ENCODE results near the gene NRGN.
A peak's percentile ranks its signal among the peaks of the same experiment; 100 is the strongest.

NRGN gene

GRCh38 chr11:124754710-124755109 is 15.0 kb downstream of the NRGN start:
- H3K4ac ChIP-seq (ENCODE audit: low read depth, low read length) = no peak overlapping the region
- no CpG with 5 or more reads among the region's 6 CpGs for WGBS (ENCODE audit: extremely low coverage, insufficient coverage, low lambda C conversion rate)
- peaks cover 4% of the 10 kb centered on the region for H3K4me1 ChIP-seq (ENCODE audit: control insufficient read depth, low read depth, low read length)
- no peak overlapping the region for H2BK120ac ChIP-seq (ENCODE audit: low read depth, low read length)
- no peak overlapping the region for H4K5ac ChIP-seq (ENCODE audit: low read length)
- H3K79me1 ChIP-seq (ENCODE audit: low read length) = no peaks in the 10 kb centered on the region
- H3K18ac ChIP-seq (ENCODE audit: low read length) = no peak overlapping the region
- no peak for DNase-seq
- H3K23ac ChIP-seq (ENCODE audit: low read length) = no peak overlapping the region
- no peak overlapping the region for H3K4me3 ChIP-seq (ENCODE audit: low read length)
- no peaks in the 10 kb centered on the region for H3K79me2 ChIP-seq (ENCODE audit: control insufficient read depth, insufficient read depth, low read length)
- H3K56ac ChIP-seq (ENCODE audit: low read length) = no peak overlapping the region
- no peaks in the 10 kb centered on the region for H3K36me3 ChIP-seq (ENCODE audit: control insufficient read depth, insufficient read depth, low read length)
- no peak overlapping the region for H3K4me2 ChIP-seq (ENCODE audit: low read length)
- no peak overlapping the region for H3K9ac ChIP-seq (ENCODE audit: low read length)
- H3K27me3 ChIP-seq (ENCODE audit: insufficient read depth, low read length, poor library complexity) = peaks cover 75% of the 10 kb centered on the region
- H2BK5ac ChIP-seq (ENCODE audit: low read length) = no peak overlapping the region
- H4K8ac ChIP-seq (ENCODE audit: low read depth, low read length) = no peak overlapping the region
- H2AK5ac ChIP-seq (ENCODE audit: low read length) = no peak overlapping the region
- no peak overlapping the region for H2BK15ac ChIP-seq (replicated peaks; ENCODE audit: low read depth)
- H3K27ac ChIP-seq (ENCODE audit: low read depth, low read length) = no peak overlapping the region

- H2BK15ac ChIP-seq (replicated peaks; ENCODE audit: low read depth) = no peak overlapping the region
- no peak overlapping the region for H2BK5ac ChIP-seq (ENCODE audit: low read length)
- H3K36me3 ChIP-seq (ENCODE audit: control insufficient read depth, insufficient read depth, low read length) = no peaks in the 10 kb centered on the region
- WGBS (ENCODE audit: extremely low coverage, insufficient coverage, low lambda C conversion rate) = no CpG with 5 or more reads among the region's 9 CpGs
- H3K79me2 ChIP-seq (ENCODE audit: control insufficient read depth, insufficient read depth, low read length) = no peaks in the 10 kb centered on the region
- no peak overlapping the region for H3K4me2 ChIP-seq (ENCODE audit: low read length)
- H2BK120ac ChIP-seq (ENCODE audit: low read depth, low read length) = no peak overlapping the region
- no peak overlapping the region for H3K56ac ChIP-seq (ENCODE audit: low read length)
- H3K4me3 ChIP-seq (ENCODE audit: low read length) = no peak overlapping the region
- H2AK5ac ChIP-seq (ENCODE audit: low read length) = no peak overlapping the region
- no peak overlapping the region for H4K5ac ChIP-seq (ENCODE audit: low read length)
- no peaks in the 10 kb centered on the region for H3K79me1 ChIP-seq (ENCODE audit: low read length)
- peaks cover 6% of the 10 kb centered on the region for H3K4me1 ChIP-seq (ENCODE audit: control insufficient read depth, low read depth, low read length)
- peaks cover 74% of the 10 kb centered on the region for H3K27me3 ChIP-seq (ENCODE audit: insufficient read depth, low read length, poor library complexity)
- H3K9ac ChIP-seq (ENCODE audit: low read length) = no peak overlapping the region
- no peak overlapping the region for H3K4ac ChIP-seq (ENCODE audit: low read depth, low read length)
- no peak overlapping the region for H4K8ac ChIP-seq (ENCODE audit: low read depth, low read length)
- DNase-seq = no peak
- no peak overlapping the region for H3K27ac ChIP-seq (ENCODE audit: low read depth, low read length)
- no peak overlapping the region for H3K18ac ChIP-seq (ENCODE audit: low read length)
- no peak overlapping the region for H3K23ac ChIP-seq (ENCODE audit: low read length)
These were observed 16.5 kb downstream of the NRGN start for GRCh38 chr11:124756033-124756752.

- Histone ChIP-seq H3K23ac (ENCODE audit: low read length) (no peak overlapping the region), H3K18ac (ENCODE audit: low read length) (no peak overlapping the region), H3K9ac (ENCODE audit: low read length) (no peak overlapping the region), H3K79me1 (ENCODE audit: low read length) (no peaks in the 10 kb centered on the region), H3K4me2 (ENCODE audit: low read length) (no peak overlapping the region), H3K27ac (ENCODE audit: low read depth, low read length) (no peak overlapping the region), H2BK15ac (replicated peaks; ENCODE audit: low read depth) (no peak overlapping the region), H2AK5ac (ENCODE audit: low read length) (no peak overlapping the region), H3K4me1 (ENCODE audit: control insufficient read depth, low read depth, low read length) (peaks cover 7% of the 10 kb centered on the region), H3K56ac (ENCODE audit: low read length) (no peak overlapping the region), H3K4me3 (ENCODE audit: low read length) (no peak overlapping the region), H2BK5ac (ENCODE audit: low read length) (no peak overlapping the region), H2BK120ac (ENCODE audit: low read depth, low read length) (no peak overlapping the region), H3K27me3 (ENCODE audit: insufficient read depth, low read length, poor library complexity) (peaks cover 74% of the 10 kb centered on the region), H4K8ac (ENCODE audit: low read depth, low read length) (no peak overlapping the region), H3K4ac (ENCODE audit: low read depth, low read length) (no peak overlapping the region), H3K79me2 (ENCODE audit: control insufficient read depth, insufficient read depth, low read length) (no peaks in the 10 kb centered on the region), H3K36me3 (ENCODE audit: control insufficient read depth, insufficient read depth, low read length) (no peaks in the 10 kb centered on the region), H4K5ac (ENCODE audit: low read length) (no peak overlapping the region)
- no CpG with 5 or more reads among the region's 6 CpGs for WGBS (ENCODE audit: extremely low coverage, insufficient coverage, low lambda C conversion rate)
- no peak for DNase-seq
These were observed 17.0 kb downstream of the NRGN start for GRCh38 chr11:124756753-124757227.

- Histone ChIP-seq H3K4ac (ENCODE audit: low read depth, low read length) (no peak overlapping the region), H2BK5ac (ENCODE audit: low read length) (no peak overlapping the region), H3K9ac (ENCODE audit: low read length) (no peak overlapping the region), H3K27ac (ENCODE audit: low read depth, low read length) (no peak overlapping the region), H3K56ac (ENCODE audit: low read length) (no peak overlapping the region), H3K4me2 (ENCODE audit: low read length) (no peak overlapping the region), H3K27me3 (ENCODE audit: insufficient read depth, low read length, poor library complexity) (peaks cover 72% of the 10 kb centered on the region), H3K23ac (ENCODE audit: low read length) (no peak overlapping the region), H3K4me1 (ENCODE audit: control insufficient read depth, low read depth, low read length) (peaks cover 7% of the 10 kb centered on the region), H3K36me3 (ENCODE audit: control insufficient read depth, insufficient read depth, low read length) (no peaks in the 10 kb centered on the region), H3K79me2 (ENCODE audit: control insufficient read depth, insufficient read depth, low read length) (no peaks in the 10 kb centered on the region), H3K79me1 (ENCODE audit: low read length) (no peaks in the 10 kb centered on the region), H4K5ac (ENCODE audit: low read length) (no peak overlapping the region), H2AK5ac (ENCODE audit: low read length) (no peak overlapping the region), H4K8ac (ENCODE audit: low read depth, low read length) (no peak overlapping the region), H3K18ac (ENCODE audit: low read length) (no peak overlapping the region), H2BK120ac (ENCODE audit: low read depth, low read length) (no peak overlapping the region), H2BK15ac (replicated peaks; ENCODE audit: low read depth) (no peak overlapping the region), H3K4me3 (ENCODE audit: low read length) (no peak overlapping the region)
- no peak for DNase-seq
- WGBS (ENCODE audit: extremely low coverage, insufficient coverage, low lambda C conversion rate) = no CpG with 5 or more reads among the region's 3 CpGs
These were observed 17.6 kb downstream of the NRGN start for GRCh38 chr11:124757320-124757719.

DNA sequence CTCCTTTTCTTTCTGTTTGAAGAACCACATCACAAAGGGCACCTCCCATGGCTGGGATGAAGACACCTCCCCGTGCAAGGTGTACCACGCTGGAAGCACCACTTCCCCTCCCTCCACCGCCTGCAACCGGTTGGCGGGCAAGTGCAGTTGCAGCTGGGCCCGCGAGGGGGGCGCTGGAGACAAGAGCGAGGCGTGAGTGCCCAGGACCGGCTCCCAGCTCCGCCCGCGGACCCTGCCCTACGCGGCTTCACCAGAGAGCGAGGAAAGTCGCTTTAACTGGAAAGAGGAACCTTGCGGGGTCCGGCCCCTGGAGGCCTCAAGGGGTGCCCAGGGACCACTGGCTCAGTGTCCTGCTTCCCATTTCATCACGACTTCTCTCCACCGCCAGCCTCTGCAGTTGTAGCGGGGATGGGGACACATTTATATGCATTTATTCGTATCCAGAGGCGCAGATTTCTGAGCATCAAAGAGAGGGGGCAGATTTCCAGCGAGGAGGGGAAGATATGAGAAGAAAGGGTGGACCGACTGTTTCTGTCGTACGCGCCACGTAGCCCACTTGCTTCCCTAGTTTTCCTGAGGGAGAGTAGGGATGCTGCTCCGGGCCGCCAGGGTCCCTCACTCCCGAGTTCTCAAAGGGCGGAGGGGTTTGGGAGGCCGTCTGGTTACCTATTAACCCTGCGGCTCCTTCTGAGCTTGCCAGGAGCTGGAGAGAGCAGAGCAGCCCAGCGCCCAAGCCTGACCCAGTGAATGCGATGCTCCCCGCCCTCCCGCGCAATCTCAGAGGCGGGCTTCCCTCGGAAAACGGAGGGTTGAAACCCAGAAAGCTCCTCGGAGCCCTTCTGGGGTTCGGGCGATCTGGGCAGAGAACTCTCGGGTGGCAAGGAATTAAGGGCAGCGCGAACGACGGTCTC is 18.9 kb downstream of the NRGN start:
- Histone ChIP-seq H3K4me3 (ENCODE audit: low read length) (no peak overlapping the region), H3K9ac (ENCODE audit: low read length) (peak overlapping the region; percentile 5), H3K27me3 (ENCODE audit: insufficient read depth, low read length, poor library complexity) (peaks cover 64% of the 10 kb centered on the region), H3K4me1 (ENCODE audit: control insufficient read depth, low read depth, low read length) (peaks cover 3% of the 10 kb centered on the region), H3K4me2 (ENCODE audit: low read length) (peak overlapping the region; percentile 40), H3K79me2 (ENCODE audit: control insufficient read depth, insufficient read depth, low read length) (no peaks in the 10 kb centered on the region), H2BK15ac (replicated peaks; ENCODE audit: low read depth) (no peak overlapping the region), H3K56ac (ENCODE audit: low read length) (peak overlapping the region; percentile 30), H3K23ac (ENCODE audit: low read length) (no peak overlapping the region), H2BK5ac (ENCODE audit: low read length) (no peak overlapping the region), H2BK120ac (ENCODE audit: low read depth, low read length) (no peak overlapping the region), H3K27ac (ENCODE audit: low read depth, low read length) (no peak overlapping the region), H3K18ac (ENCODE audit: low read length) (no peak overlapping the region), H3K36me3 (ENCODE audit: control insufficient read depth, insufficient read depth, low read length) (no peaks in the 10 kb centered on the region), H3K79me1 (ENCODE audit: low read length) (no peaks in the 10 kb centered on the region), H2AK5ac (ENCODE audit: low read length) (no peak overlapping the region), H3K4ac (ENCODE audit: low read depth, low read length) (no peak overlapping the region), H4K5ac (ENCODE audit: low read length) (no peak overlapping the region), H4K8ac (ENCODE audit: low read depth, low read length) (no peak overlapping the region)
- WGBS (ENCODE audit: extremely low coverage, insufficient coverage, low lambda C conversion rate) = no CpG with 5 or more reads among the region's 53 CpGs
- DNase-seq = peak; percentile 93
